ENCODE measurements around the gene DACT3.

- no peak for TF ChIP-seq CTCF (conservative IDR thresholded peaks at IDR 0.05 in 1 of 2, IDR thresholded peaks at IDR 0.05 in 1 of 2; ENCODE audit: low read depth in 1 of 2, low read length in 2 of 2)
- no peak for TF ChIP-seq EZH2 (IDR thresholded peaks at IDR 0.05; ENCODE audit: low read length, missing control alignments)
Measured at GRCh38 chr19:46659151-46660007, 1.6 kb downstream of the DACT3 start.
